HCT116 (cell line): ENCODE results near the gene ZNRF2. TPM values are rescaled to one million over a fixed set of nuclear protein-coding genes. Genes with fewer than 3 reads are reported as not detected.

Source experiments
- ATAC-seq: fragments of 200-7000 bp; cut with Tn5 transposase; 2 replicates; pipeline ENCODE4 v1.9.1; 2020; ENCODE audit warnings: mild to moderate bottlenecking, moderate library complexity
- BruUV-seq: library from RNA; stranded (reverse); fragments of 400-500 nt; replicated peaks from 2 replicates; lab custom pipeline; 2021; lab: Mats Ljungman, UMichigan
- CTCF ChIA-PET: fragments of 300-600 bp; sonication (Branson Sonifier 250); formaldehyde crosslinking; loops from one replicate; lab custom pipeline; 2021; ENCODE audit warnings: antibody characterized with exemption; lab: Charles Lee
- POLR2A ChIA-PET: fragments of 300-600, 350-600 bp; sonication (Branson Sonifier 250); formaldehyde crosslinking; loops from one replicate; lab custom pipeline; 2021; ENCODE audit warnings: antibody characterized with exemption; lab: Charles Lee
- RAD21 ChIA-PET, 2 experiments: fragments of 300-600 bp; sonication (Branson Sonifier 250); formaldehyde crosslinking; loops; one replicate each; lab custom pipeline; 2023; ENCODE audit warnings: low total read pairs in 2 of 2; ENCODE audit not compliant: uncharacterized antibody in 2 of 2, unreplicated experiment in 2 of 2, low non-redundant PET in 1 of 2; lab: Charles Lee
- DNase-seq: peaks from one replicate; pipeline ENCODE4 v3.0.0-alpha.2; 2010; ENCODE audit warnings: low read depth, low spot score
- H2AFZ ChIP-seq: fragments of 200-600 bp; shearing (Covaris generic), sonication (generic); 2 replicates; pipeline ENCODE4 v1.6.1; 2017; ENCODE audit warnings: low read depth, mixed run types, mixed read lengths, antibody characterized with exemption, low read length; ENCODE audit not compliant: poor library complexity, severe bottlenecking
- H3K27ac ChIP-seq: 2 replicates; pipeline ENCODE4 v1.5.1; 2012; ENCODE audit warnings: low read depth, low read length
- H3K27me3 ChIP-seq: fragments of 200-600 bp; sonication (generic); 2 replicates; pipeline ENCODE4 v1.6.1; 2016; ENCODE audit warnings: mixed run types, low read length, mixed read lengths; ENCODE audit not compliant: insufficient read depth
- H3K36me3 ChIP-seq, 2 experiments: fragments of 200-500 bp in 1 of 2; fragments of 200-600 bp in 1 of 2; sonication (Bioruptor generic) in 1 of 2; sonication (generic) in 1 of 2; 2 replicates each; pipeline versions ENCODE4 v1.5.1 to v1.6.1; 2014 to 2016; ENCODE audit warnings: low read length in 2 of 2, inconsistent platforms in 1 of 2, mixed read lengths in 1 of 2, mixed run types in 1 of 2; ENCODE audit not compliant: insufficient read depth in 2 of 2, control insufficient read depth in 1 of 2
- H3K4me1 ChIP-seq, 2 experiments: fragments of 200-600 bp in 1 of 2; sonication (generic) in 1 of 2; 2 replicates each; pipeline versions ENCODE4 v1.5.1 to v1.6.1; 2012 to 2017; ENCODE audit warnings: low read length in 2 of 2, inconsistent platforms in 1 of 2, mild to moderate bottlenecking in 1 of 2, mixed read lengths in 1 of 2, mixed run types in 1 of 2, moderate library complexity in 1 of 2; ENCODE audit not compliant: insufficient read depth in 2 of 2, control insufficient read depth in 1 of 2
- H3K4me2 ChIP-seq: fragments of 200-600 bp; sonication (generic); 2 replicates; pipeline ENCODE4 v1.6.1; 2017; ENCODE audit warnings: mixed run types, low read length, mixed read lengths
- H3K4me3 ChIP-seq, 2 experiments: fragments of 200-600 bp in 1 of 2; sonication (generic) in 1 of 2; replicated peaks in 1 of 2; 2 replicates each; pipeline ENCODE4 v1.5.1; 2011 to 2016; ENCODE audit warnings: low read length in 2 of 2, control low read depth in 1 of 2, low read depth in 1 of 2, mild to moderate bottlenecking in 1 of 2, mixed read lengths in 1 of 2, mixed run types in 1 of 2
- H3K79me2 ChIP-seq: fragments of 200-600 bp; sonication (generic); 2 replicates; pipeline ENCODE4 v1.6.1; 2017; ENCODE audit warnings: mild to moderate bottlenecking, mixed run types, low read length, moderate library complexity, mixed read lengths; ENCODE audit not compliant: insufficient read depth
- H3K9ac ChIP-seq: fragments of 200-600 bp; sonication (generic); 2 replicates; pipeline ENCODE4 v1.6.1; 2016; ENCODE audit warnings: low read length, mixed read lengths
- H3K9me2 ChIP-seq: fragments of 200-600 bp; sonication (generic), shearing (Covaris generic); 2 replicates; pipeline ENCODE4 v1.6.1; 2017; ENCODE audit warnings: mixed run types, mild to moderate bottlenecking, moderate library complexity; ENCODE audit not compliant: insufficient read depth
- H3K9me3 ChIP-seq, 2 experiments: fragments of 200-500 bp in 1 of 2; fragments of 200-600 bp in 1 of 2; sonication (Bioruptor generic) in 1 of 2; sonication (generic) in 1 of 2; 2 replicates each; pipeline ENCODE4 v1.6.1; 2014 to 2017; ENCODE audit warnings: low read length in 2 of 2, mixed read lengths in 2 of 2, inconsistent platforms in 1 of 2, low read depth in 1 of 2, mild to moderate bottlenecking in 1 of 2, mixed run types in 1 of 2, moderate library complexity in 1 of 2; ENCODE audit not compliant: control insufficient read depth in 1 of 2, insufficient read depth in 1 of 2
- H4K20me1 ChIP-seq: fragments of 200-600 bp; sonication (generic), shearing (Covaris generic); 2 replicates; pipeline ENCODE4 v1.6.1; 2017; ENCODE audit warnings: mixed run types, mild to moderate bottlenecking, moderate library complexity; ENCODE audit not compliant: insufficient read depth
- CBX3 ChIP-seq: IDR thresholded peaks from 2 replicates; pipeline ENCODE4 v1.6.1; 2012; ENCODE audit warnings: low read depth
- EGR1 ChIP-seq: IDR thresholded peaks from 2 replicates; pipeline ENCODE4 v1.6.1; 2012; ENCODE audit warnings: low read depth
- EZH2phosphoT487 ChIP-seq: fragments of 200-600 bp; IDR thresholded peaks from 2 replicates; pipeline ENCODE4 v1.6.1; 2018; ENCODE audit warnings: antibody characterized with exemption, borderline replicate concordance
- JUND ChIP-seq: IDR thresholded peaks from 2 replicates; pipeline ENCODE4 v1.6.1; 2012
- RAD21 ChIP-seq: IDR thresholded peaks from 2 replicates; pipeline ENCODE4 v1.6.1; 2012; ENCODE audit warnings: low read depth, mild to moderate bottlenecking
- SP1 ChIP-seq: IDR thresholded peaks from 2 replicates; pipeline ENCODE4 v1.6.1; 2012; ENCODE audit warnings: low read depth
- TCF7L2 ChIP-seq: IDR thresholded peaks from 2 replicates; pipeline ENCODE4 v1.7.0; 2011; ENCODE audit warnings: borderline replicate concordance, inconsistent platforms; ENCODE audit not compliant: insufficient read depth, insufficient read length; ENCODE audit errors: extremely low read depth
- YY1 ChIP-seq: IDR thresholded peaks from 2 replicates; pipeline ENCODE4 v1.6.1; 2011; ENCODE audit warnings: low read length, low read depth, moderate library complexity, mild to moderate bottlenecking; ENCODE audit not compliant: insufficient replicate concordance; ENCODE audit errors: extremely low read depth
- ZNF274 ChIP-seq: fragments of 200-500 bp; sonication (Bioruptor generic); IDR thresholded peaks from 2 replicates; pipeline ENCODE4 v1.6.1; 2014; ENCODE audit warnings: mild to moderate bottlenecking, low read depth, low read length, inconsistent platforms
- intact Hi-C: fragments of 100-400 bp; cut with micrococcal nuclease; formaldehyde crosslinking; loops from 2 replicates; pipeline ENCODE4 v1.10.0; 2022
- total RNA-seq: library from RNA; stranded (reverse); gene quantifications from one replicate; pipeline ENCODE4 v1.2.1, GENCODE V29; 2021; ENCODE audit not compliant: unreplicated experiment
- TF ChIP-seq, protein P1 (sequence below), 3 experiments: fragments of 200-600 bp in 1 of 3; sonication (generic) in 1 of 3; IDR thresholded peaks in 2 of 3; conservative IDR thresholded peaks in 1 of 3; 2 replicates each; pipeline ENCODE4 v1.5.1; 2012 to 2017; ENCODE audit warnings: low read depth in 2 of 3, low read length in 2 of 3, antibody characterized with exemption in 1 of 3, borderline replicate concordance in 1 of 3, control low read depth in 1 of 3, mild to moderate bottlenecking in 1 of 3, mixed read lengths in 1 of 3, mixed run types in 1 of 3, moderate library complexity in 1 of 3; ENCODE audit not compliant: insufficient read depth in 1 of 3
- TF ChIP-seq, protein P2 (sequence below): IDR thresholded peaks from 2 replicates; pipeline ENCODE4 v1.6.1; 2012

The ZNRF2 gene
- total RNA-seq, 1 experiment from 2014 or later = 10.2 TPM

DNA sequence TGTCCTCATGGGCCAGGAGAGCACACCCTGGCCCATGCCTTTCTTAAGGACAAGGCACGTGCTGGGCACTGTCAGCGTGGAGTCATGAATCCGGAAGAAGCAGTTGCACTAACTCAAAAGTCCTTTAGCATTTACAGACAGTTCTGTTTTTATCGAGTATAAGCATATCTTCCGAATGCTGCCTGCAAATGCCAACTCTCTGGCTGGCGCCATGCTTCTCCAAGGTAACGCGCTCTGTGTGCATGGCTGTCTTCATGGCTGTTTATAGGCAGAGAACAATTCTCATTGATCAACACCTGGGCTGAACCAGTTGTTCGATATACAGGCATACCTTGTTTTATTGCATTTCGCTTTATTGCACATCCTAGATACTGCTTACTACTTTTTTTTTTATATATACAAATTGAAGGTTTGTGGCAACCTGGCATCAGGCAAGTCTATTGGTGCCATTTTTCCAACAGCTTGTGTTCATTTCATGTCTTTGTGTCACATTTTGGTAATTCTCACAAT is 28.0 kb upstream of the ZNRF2 start:
- ATAC-seq (no peak), DNase-seq (no peak)
- intact Hi-C loops = no loop called here
- Histone ChIP-seq H3K27ac (no peak overlapping the region), H3K79me2 (no peaks in the 10 kb centered on the region), H4K20me1 (no peaks in the 10 kb centered on the region), H3K4me3 (no peak overlapping the region), H3K4me1 (0 out of 4 replicates have a peak, but pooled peaks cover 0 to 3% of the 10 kb centered on the region in 2 experiments), H3K27me3 (no peaks in the 10 kb centered on the region), H3K9me2 (no peaks in the 10 kb centered on the region), H3K36me3 (no peaks in the 10 kb centered on the region), H2AFZ (no peak overlapping the region), H3K9ac (no peak overlapping the region), H3K9me3 (no peaks in the 10 kb centered on the region), H3K4me2 (no peak overlapping the region)
- ChIA-PET POLR2A (no interaction called here), CTCF (no interaction called here), RAD21 (no interaction called here)
- TF ChIP-seq, protein P1, sequence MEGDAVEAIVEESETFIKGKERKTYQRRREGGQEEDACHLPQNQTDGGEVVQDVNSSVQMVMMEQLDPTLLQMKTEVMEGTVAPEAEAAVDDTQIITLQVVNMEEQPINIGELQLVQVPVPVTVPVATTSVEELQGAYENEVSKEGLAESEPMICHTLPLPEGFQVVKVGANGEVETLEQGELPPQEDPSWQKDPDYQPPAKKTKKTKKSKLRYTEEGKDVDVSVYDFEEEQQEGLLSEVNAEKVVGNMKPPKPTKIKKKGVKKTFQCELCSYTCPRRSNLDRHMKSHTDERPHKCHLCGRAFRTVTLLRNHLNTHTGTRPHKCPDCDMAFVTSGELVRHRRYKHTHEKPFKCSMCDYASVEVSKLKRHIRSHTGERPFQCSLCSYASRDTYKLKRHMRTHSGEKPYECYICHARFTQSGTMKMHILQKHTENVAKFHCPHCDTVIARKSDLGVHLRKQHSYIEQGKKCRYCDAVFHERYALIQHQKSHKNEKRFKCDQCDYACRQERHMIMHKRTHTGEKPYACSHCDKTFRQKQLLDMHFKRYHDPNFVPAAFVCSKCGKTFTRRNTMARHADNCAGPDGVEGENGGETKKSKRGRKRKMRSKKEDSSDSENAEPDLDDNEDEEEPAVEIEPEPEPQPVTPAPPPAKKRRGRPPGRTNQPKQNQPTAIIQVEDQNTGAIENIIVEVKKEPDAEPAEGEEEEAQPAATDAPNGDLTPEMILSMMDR (IDR thresholded peaks at IDR 0.05 in 2 of 3, conservative IDR thresholded peaks at IDR 0.05 in 1 of 3; ENCODE audit: borderline replicate concordance in 1 of 3, insufficient read depth in 1 of 3, low read depth in 2 of 3, low read length in 2 of 3) = no peak
- no peak for TF ChIP-seq JUND
- no peak for TF ChIP-seq SP1
- no peak for TF ChIP-seq YY1
- no peak for TF ChIP-seq TCF7L2
- no peak for TF ChIP-seq EGR1
- no peak for TF ChIP-seq RAD21
- TF ChIP-seq ZNF274 = no peak
- TF ChIP-seq CBX3 = no peak
- TF ChIP-seq EZH2phosphoT487 = no peak
- TF ChIP-seq, protein P2, sequence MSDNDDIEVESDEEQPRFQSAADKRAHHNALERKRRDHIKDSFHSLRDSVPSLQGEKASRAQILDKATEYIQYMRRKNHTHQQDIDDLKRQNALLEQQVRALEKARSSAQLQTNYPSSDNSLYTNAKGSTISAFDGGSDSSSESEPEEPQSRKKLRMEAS = no peak
- BruUV-seq = no TSS peak
